GM12891 (cell line): ENCODE measurements around the gene SERPINA4.

Source experiments
- POLR2A ChIP-seq: IDR thresholded peaks from 2 replicates; pipeline ENCODE4 v1.6.1; 2011; ENCODE audit warnings: low read depth, low read length, control low read depth
- POLR2AphosphoS5 ChIP-seq: IDR thresholded peaks from 2 replicates; pipeline ENCODE4 v1.6.1; 2011; ENCODE audit warnings: low read depth, low read length, control low read depth
- POU2F2 ChIP-seq: IDR thresholded peaks from 2 replicates; pipeline ENCODE4 v1.6.1; 2011; ENCODE audit warnings: low read depth, mild to moderate bottlenecking, control low read depth, low read length, moderate library complexity
- SPI1 ChIP-seq: IDR thresholded peaks from 2 replicates; pipeline ENCODE4 v1.6.1; 2011; ENCODE audit warnings: low read depth, low read length, control low read depth
- TAF1 ChIP-seq: IDR thresholded peaks from 2 replicates; pipeline ENCODE4 v1.6.1; 2011; ENCODE audit warnings: low read depth, low read length, control low read depth

- TF ChIP-seq POLR2A (no peak), SPI1 (no peak), POLR2AphosphoS5 (no peak), TAF1 (no peak), POU2F2 (no peak)
These were observed 11.5 kb downstream of the SERPINA4 start for GRCh38 chr14:94572637-94573303.
